C4-2B (cell line): Measurements from ENCODE around the gene FKBP1A.

ENCODE experiments used
- ZFX ChIP-seq: fragments of 450-650 bp; IDR thresholded peaks from 2 replicates; pipeline ENCODE4 v1.6.1; 2017
- TF ChIP-seq, protein P1 (sequence below): fragments of 450-650 bp; conservative IDR thresholded peaks from 2 replicates; pipeline ENCODE4 v1.5.1; 2017; ENCODE audit warnings: mild to moderate bottlenecking

DNA sequence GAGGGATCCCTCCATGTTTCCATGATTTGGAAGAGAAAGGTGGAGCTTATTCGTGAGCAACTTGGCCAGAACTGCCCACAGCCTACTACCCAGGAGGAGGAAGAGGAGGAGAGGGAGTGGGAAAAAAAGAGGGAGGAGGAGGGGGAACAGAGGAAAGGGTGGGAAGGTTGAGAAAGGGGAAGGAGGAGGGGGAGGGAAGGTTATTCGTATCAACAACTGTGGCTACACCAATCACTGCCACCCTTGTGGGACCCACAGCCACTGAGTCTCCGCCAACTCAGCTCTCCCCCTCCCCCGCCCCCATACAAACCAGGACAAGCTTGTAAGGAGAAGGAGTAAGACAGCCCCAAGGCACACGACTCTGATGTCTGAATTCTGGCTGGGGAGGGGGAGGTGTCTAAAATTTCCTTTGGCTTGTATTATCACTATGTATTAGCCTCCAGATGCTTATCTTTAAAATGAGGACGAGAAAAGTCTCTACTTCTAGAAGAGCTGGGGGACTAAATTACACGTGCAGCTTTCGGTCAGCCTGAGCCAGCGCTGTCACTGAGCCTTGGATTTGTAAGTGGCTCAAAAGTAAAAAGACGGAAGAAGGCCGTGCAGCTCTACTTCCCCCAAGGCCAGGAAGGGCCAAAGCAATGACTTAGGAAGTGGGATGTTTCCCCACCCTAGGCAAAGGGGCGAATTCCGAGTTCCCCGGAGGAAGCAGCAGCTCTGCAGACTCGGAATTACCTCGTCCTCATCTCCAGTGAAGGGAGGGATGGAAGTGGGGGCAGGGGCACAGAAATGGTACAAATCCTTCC lies 1.0 kb downstream of the FKBP1A start:
- TF ChIP-seq, protein P1, sequence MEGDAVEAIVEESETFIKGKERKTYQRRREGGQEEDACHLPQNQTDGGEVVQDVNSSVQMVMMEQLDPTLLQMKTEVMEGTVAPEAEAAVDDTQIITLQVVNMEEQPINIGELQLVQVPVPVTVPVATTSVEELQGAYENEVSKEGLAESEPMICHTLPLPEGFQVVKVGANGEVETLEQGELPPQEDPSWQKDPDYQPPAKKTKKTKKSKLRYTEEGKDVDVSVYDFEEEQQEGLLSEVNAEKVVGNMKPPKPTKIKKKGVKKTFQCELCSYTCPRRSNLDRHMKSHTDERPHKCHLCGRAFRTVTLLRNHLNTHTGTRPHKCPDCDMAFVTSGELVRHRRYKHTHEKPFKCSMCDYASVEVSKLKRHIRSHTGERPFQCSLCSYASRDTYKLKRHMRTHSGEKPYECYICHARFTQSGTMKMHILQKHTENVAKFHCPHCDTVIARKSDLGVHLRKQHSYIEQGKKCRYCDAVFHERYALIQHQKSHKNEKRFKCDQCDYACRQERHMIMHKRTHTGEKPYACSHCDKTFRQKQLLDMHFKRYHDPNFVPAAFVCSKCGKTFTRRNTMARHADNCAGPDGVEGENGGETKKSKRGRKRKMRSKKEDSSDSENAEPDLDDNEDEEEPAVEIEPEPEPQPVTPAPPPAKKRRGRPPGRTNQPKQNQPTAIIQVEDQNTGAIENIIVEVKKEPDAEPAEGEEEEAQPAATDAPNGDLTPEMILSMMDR, result no peak
- no peak for TF ChIP-seq ZFX
